Endothelial cell of umbilical vein (primary cell): ENCODE measurements around the gene ADCYAP1. TPM values are rescaled to one million over a fixed set of nuclear protein-coding genes. Genes with fewer than 3 reads are reported as not detected.

Experiments used
- BruUV-seq: library from RNA; stranded (reverse); fragments of 400-500 nt; replicated peaks from 2 replicates; lab custom pipeline; 2021; lab: Mats Ljungman, UMichigan
- CTCF ChIA-PET: fragments of 300-600, 350-600 bp; sonication (Branson Sonifier 250); formaldehyde crosslinking; loops from one replicate; lab custom pipeline; 2021; ENCODE audit warnings: antibody characterized with exemption, inconsistent platforms; lab: Charles Lee
- POLR2A ChIA-PET: fragments of 300-600, 350-600 bp; sonication (Branson Sonifier 250); formaldehyde crosslinking; loops from one replicate; lab custom pipeline; 2021; ENCODE audit warnings: antibody characterized with exemption, inconsistent platforms; lab: Charles Lee
- DNase-seq: peaks from one replicate; pipeline ENCODE4 v3.0.0-alpha.2; 2011; ENCODE audit warnings: low read depth, low spot score
- FAIRE-seq: peaks from 2 replicates; lab custom pipeline; 2011; peaks lifted over from hg19 to GRCh38; lab: Jason Lieb, UNC
- H2AFZ ChIP-seq: 2 replicates; pipeline ENCODE4 v1.6.0; 2012; ENCODE audit warnings: low read depth, low read length, control low read depth, inconsistent platforms
- H3K27ac ChIP-seq: 2 replicates; pipeline ENCODE4 v1.5.1; 2011; ENCODE audit warnings: low read depth, mild to moderate bottlenecking, control low read depth, low read length, moderate library complexity; ENCODE audit not compliant: insufficient read depth
- H3K27me3 ChIP-seq, 2 experiments: 2 replicates each; pipeline versions ENCODE4 v1.6.0 to v1.6.1; 2011; ENCODE audit warnings: low read length in 2 of 2, mixed read lengths in 1 of 2; ENCODE audit not compliant: control insufficient read depth in 2 of 2, insufficient read depth in 2 of 2
- H3K36me3 ChIP-seq, 2 experiments: 2 replicates in 1 of 2; 3 replicates in 1 of 2; pipeline ENCODE4 v1.5.1; 2011; ENCODE audit warnings: low read length in 2 of 2, mild to moderate bottlenecking in 1 of 2, moderate library complexity in 1 of 2; ENCODE audit not compliant: control insufficient read depth in 2 of 2, insufficient read depth in 2 of 2; ENCODE audit errors: extremely low read depth in 1 of 2
- H3K4me1 ChIP-seq: 3 replicates; pipeline ENCODE4 v1.5.1; 2011; ENCODE audit warnings: mild to moderate bottlenecking, low read length; ENCODE audit not compliant: control insufficient read depth, insufficient read depth; ENCODE audit errors: extremely low read depth
- H3K4me2 ChIP-seq: 2 replicates; pipeline ENCODE4 v1.6.1; 2011; ENCODE audit warnings: low read length, control low read depth, mixed read lengths; ENCODE audit not compliant: insufficient read depth
- H3K4me3 ChIP-seq, 3 experiments: fragments of 200-600 bp in 1 of 3; sonication (generic), shearing (Covaris generic) in 1 of 3; replicated peaks in 1 of 3; 2 replicates each; pipeline ENCODE4 v1.5.1; 2011 to 2016; ENCODE audit warnings: control low read depth in 3 of 3, low read length in 3 of 3, mild to moderate bottlenecking in 2 of 3, inconsistent platforms in 1 of 3, low read depth in 1 of 3, moderate library complexity in 1 of 3; ENCODE audit not compliant: insufficient read depth in 1 of 3
- H3K79me2 ChIP-seq: 2 replicates; pipeline ENCODE4 v1.6.0; 2012; ENCODE audit warnings: low read length, inconsistent platforms; ENCODE audit not compliant: control insufficient read depth, insufficient read depth
- H3K9ac ChIP-seq: replicated peaks from 2 replicates; pipeline ENCODE3; 2011; ENCODE audit warnings: low read length, control low read depth; ENCODE audit not compliant: insufficient read depth; ENCODE audit errors: extremely low read depth
- H3K9me1 ChIP-seq: replicated peaks from 3 replicates; pipeline ENCODE4 v1.6.0; 2011; ENCODE audit warnings: mild to moderate bottlenecking, low read length; ENCODE audit not compliant: control insufficient read depth, insufficient read depth; ENCODE audit errors: extremely low read depth
- H3K9me3 ChIP-seq: replicated peaks from 2 replicates; pipeline ENCODE4 v1.5.1; 2012; ENCODE audit warnings: low read length, inconsistent platforms; ENCODE audit not compliant: control insufficient read depth, insufficient read depth
- H4K20me1 ChIP-seq: replicated peaks from 2 replicates; pipeline ENCODE3; 2011; ENCODE audit warnings: mild to moderate bottlenecking, low read length; ENCODE audit not compliant: control insufficient read depth, insufficient read depth; ENCODE audit errors: extremely low read depth
- CTCF ChIP-seq, 2 donors: IDR thresholded peaks; 1 replicate in 1 of 2; 2 replicates in 1 of 2; pipeline ENCODE4 v1.5.1; 2011; ENCODE audit warnings: low read length in 2 of 2, mild to moderate bottlenecking in 2 of 2, moderate library complexity in 2 of 2, control low read depth in 1 of 2, inconsistent platforms in 1 of 2, low read depth in 1 of 2; ENCODE audit not compliant: insufficient read depth in 1 of 2; ENCODE audit errors: extremely low read depth in 1 of 2
- EZH2 ChIP-seq: IDR thresholded peaks from 2 replicates; pipeline ENCODE4 v1.6.1; 2012; ENCODE audit warnings: borderline replicate concordance, low read depth, mild to moderate bottlenecking, moderate library complexity, low read length, inconsistent platforms; ENCODE audit not compliant: severe bottlenecking
- FOS ChIP-seq: IDR thresholded peaks from 2 replicates; pipeline ENCODE4 v1.6.1; 2011; ENCODE audit warnings: mild to moderate bottlenecking, low read length, moderate library complexity, borderline replicate concordance; ENCODE audit not compliant: insufficient read depth
- GATA2 ChIP-seq: IDR thresholded peaks from 2 replicates; pipeline ENCODE4 v1.7.0; 2011; ENCODE audit warnings: low read depth, mild to moderate bottlenecking, moderate library complexity, mixed read lengths, low read length; ENCODE audit not compliant: insufficient read length, insufficient read depth
- JUN ChIP-seq: IDR thresholded peaks from 2 replicates; pipeline ENCODE4 v1.6.1; 2011; ENCODE audit warnings: borderline replicate concordance, low read depth; ENCODE audit not compliant: insufficient read length, insufficient read depth
- MAX ChIP-seq: IDR thresholded peaks from 2 replicates; pipeline ENCODE4 v1.6.1; 2011; ENCODE audit not compliant: insufficient read depth, insufficient read length
- MYC ChIP-seq: IDR thresholded peaks from one replicate; pipeline ENCODE4 v1.6.1; 2011; ENCODE audit warnings: mild to moderate bottlenecking, low read depth, low read length
- POLR2A ChIP-seq: IDR thresholded peaks from 2 replicates; pipeline ENCODE4 v1.6.1; 2012; ENCODE audit warnings: low read depth, mild to moderate bottlenecking, control low read depth, low read length
- POLR2AphosphoS5 ChIP-seq: IDR thresholded peaks from 2 replicates; pipeline ENCODE4 v1.6.1; 2012; ENCODE audit warnings: low read depth, mild to moderate bottlenecking, control low read depth, low read length, moderate library complexity; ENCODE audit not compliant: insufficient read depth
- dilution Hi-C: fragments of 300-500 bp; cut with MboI; formaldehyde crosslinking; loops from one replicate; pipeline ENCODE4 v1.15.0; 2019; ENCODE audit warnings: low sequenced_read_pairs; ENCODE audit not compliant: extremely low pct_ligation_motif_present
- intact Hi-C: fragments of 100-400 bp; cut with micrococcal nuclease; formaldehyde crosslinking; loops from one replicate; pipeline ENCODE4 v1.10.0; 2022
- polyA plus RNA-seq, 4 experiments: library from polyadenylated mRNA; depleted of rRNA in 3 of 4; stranded (reverse) in 3 of 4; unstranded in 1 of 4; fragments of >200 nt; gene quantifications; 2 replicates each; pipeline versions ENCODE4 v1.2.1 to v1.2.3, GENCODE V29; 2011 to 2012; ENCODE audit warnings: missing spikeins in 1 of 4
- total RNA-seq: library from RNA; stranded (reverse); gene quantifications from 2 replicates; pipeline ENCODE4 v1.2.3, GENCODE V29; 2021

The ADCYAP1 gene
- total and polyA plus RNA-seq, 2 donors (not counting 3 experiments of a cell fraction or from before 2014, with no cell fraction given): not detected

DNA sequence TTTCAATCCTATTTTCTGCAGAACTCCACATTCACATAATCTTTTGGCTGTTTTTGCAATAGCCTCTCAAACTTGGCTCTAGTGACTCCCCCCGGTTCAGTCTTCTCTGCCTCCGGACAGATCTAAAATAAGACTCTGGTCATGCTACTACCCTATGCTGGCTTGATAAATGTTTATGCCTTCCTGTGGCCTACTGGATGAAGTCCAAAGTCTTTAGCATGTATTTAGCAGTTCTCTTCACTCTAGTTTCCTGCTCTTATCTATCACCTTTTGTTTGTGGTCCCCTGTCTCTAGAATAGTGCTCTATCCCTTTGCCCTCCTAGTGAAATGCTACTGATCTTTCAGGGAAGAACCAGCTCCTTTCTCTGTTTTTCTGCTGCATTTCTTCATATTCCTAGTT, 14.4 kb downstream of the ADCYAP1 start:
- no peak for DNase-seq
- ChIA-PET CTCF (no interaction called here), POLR2A (no interaction called here)
- intact Hi-C loops (no loop called here), dilution Hi-C loops (no loop called here)
- no peaks in the 10 kb centered on the region for H3K36me3 ChIP-seq
- H4K20me1 ChIP-seq: no peaks in the 10 kb centered on the region
- H2AFZ ChIP-seq: no peak overlapping the region
- no peak overlapping the region for H3K9ac ChIP-seq
- no peak overlapping the region for H3K4me2 ChIP-seq
- H3K79me2 ChIP-seq: no peaks in the 10 kb centered on the region
- no peak for TF ChIP-seq POLR2AphosphoS5
- no peak for TF ChIP-seq MAX
- TF ChIP-seq GATA2: no peak
- TF ChIP-seq CTCF (IDR thresholded peaks at IDR 0.05; ENCODE audit: extremely low read depth in 1 of 2, insufficient read depth in 1 of 2, low read depth in 1 of 2, low read length in 2 of 2): no peak
- no peak for TF ChIP-seq EZH2
- no peak for TF ChIP-seq JUN
- TF ChIP-seq FOS: no peak
- TF ChIP-seq MYC: no peak
- no peak for TF ChIP-seq POLR2A
- peaks cover 0 to 3% of the 10 kb centered on the region in 2 experiments for H3K27me3 ChIP-seq
- no TSS peak for BruUV-seq
- no peak overlapping the region for H3K27ac ChIP-seq
- H3K4me3 ChIP-seq: no peak overlapping the region
- H3K9me3 ChIP-seq: no peaks in the 10 kb centered on the region
- no peak for FAIRE-seq
- H3K9me1 ChIP-seq: no peaks in the 10 kb centered on the region
- no peaks in the 10 kb centered on the region for H3K4me1 ChIP-seq
